HepG2 (cell line): Measurements from ENCODE around the gene FAM83C. TPM values are rescaled to one million over a fixed set of nuclear protein-coding genes. Genes with fewer than 3 reads are reported as not detected.

Experiments used
- ATF3 ChIP-seq: sonication (generic); formaldehyde crosslinking; IDR thresholded peaks from 2 replicates; pipeline ENCODE4 v1.4.0; 2020; ENCODE audit warnings: missing genetic modification reagents
- DBP ChIP-seq: sonication (generic); formaldehyde crosslinking; IDR thresholded peaks from 2 replicates; pipeline ENCODE4 v1.4.0; 2020; ENCODE audit warnings: missing genetic modification reagents; ENCODE audit errors: not compliant biosample characterization
- DRAP1 ChIP-seq: IDR thresholded peaks from 2 replicates; pipeline ENCODE4 v1.6.1; 2016; ENCODE audit warnings: missing genetic modification reagents, missing compliant biosample characterization
- GABPA ChIP-seq, 2 experiments: IDR thresholded peaks; 2 replicates each; pipeline ENCODE4 v1.6.1; 2011 to 2016; ENCODE audit warnings: low read depth in 2 of 2, low read length in 1 of 2, missing biosample characterization in 1 of 2, missing genetic modification characterization in 1 of 2
- GZF1 ChIP-seq: sonication (generic); formaldehyde crosslinking; IDR thresholded peaks from 2 replicates; pipeline ENCODE4 v1.5.1; 2020; ENCODE audit warnings: mild to moderate bottlenecking, missing genetic modification reagents
- HMGXB4 ChIP-seq, 2 experiments: sonication (generic) in 1 of 2; formaldehyde crosslinking in 1 of 2; IDR thresholded peaks; 2 replicates each; pipeline versions ENCODE4 v1.4.0 to v1.6.1; 2018 to 2020; ENCODE audit warnings: missing genetic modification reagents in 2 of 2, borderline replicate concordance in 1 of 2, low read depth in 1 of 2, mild to moderate bottlenecking in 1 of 2, missing biosample characterization in 1 of 2
- HNF4G ChIP-seq, 2 experiments: sonication (generic) in 1 of 2; formaldehyde crosslinking in 1 of 2; IDR thresholded peaks; 2 replicates each; pipeline versions ENCODE4 v1.4.0 to v1.6.1; 2011 to 2020; ENCODE audit warnings: borderline replicate concordance in 2 of 2, low read depth in 2 of 2, mild to moderate bottlenecking in 2 of 2, low read length in 1 of 2, missing genetic modification reagents in 1 of 2, moderate library complexity in 1 of 2
- MBNL3 ChIP-seq: fragments of 250-450 bp; sonication (Bioruptor Pico); conservative IDR thresholded peaks from 2 replicates; pipeline ENCODE4 v1.8.0; 2022; ENCODE audit warnings: mild to moderate bottlenecking, inconsistent platforms
- NR2F6 ChIP-seq, 2 experiments: IDR thresholded peaks; 2 replicates each; pipeline ENCODE4 v1.6.1; 2016; ENCODE audit warnings: antibody characterized with exemption in 1 of 2, mild to moderate bottlenecking in 1 of 2
- PAWR ChIP-seq: sonication (generic); formaldehyde crosslinking; IDR thresholded peaks from 2 replicates; pipeline ENCODE4 v1.4.0; 2020; ENCODE audit warnings: missing genetic modification reagents, mild to moderate bottlenecking, borderline replicate concordance
- PCBP1 ChIP-seq: fragments of 200-400 bp; formaldehyde crosslinking; IDR thresholded peaks from 2 replicates; pipeline ENCODE4 v1.6.1; 2017; ENCODE audit warnings: mild to moderate bottlenecking, low read depth, low read length, borderline replicate concordance
- PLRG1 ChIP-seq: fragments of 450-650 bp; conservative IDR thresholded peaks from 2 replicates; pipeline ENCODE4 v1.6.1; 2016
- PTBP1 ChIP-seq: fragments of 200-400 bp; formaldehyde crosslinking; IDR thresholded peaks from 2 replicates; pipeline ENCODE4 v1.6.1; 2018; ENCODE audit warnings: low read length, low read depth; ENCODE audit not compliant: poor library complexity, severe bottlenecking
- SOX13 ChIP-seq, 3 experiments: fragments of 450-650 bp in 1 of 3; sonication (generic) in 1 of 3; formaldehyde crosslinking in 1 of 3; IDR thresholded peaks in 2 of 3; conservative IDR thresholded peaks in 1 of 3; 2 replicates each; pipeline versions ENCODE4 v1.5.0 to v1.6.1; 2016 to 2020; ENCODE audit warnings: antibody characterized with exemption in 1 of 3, mild to moderate bottlenecking in 1 of 3, missing compliant biosample characterization in 1 of 3, missing genetic modification reagents in 1 of 3, moderate library complexity in 1 of 3
- TEF ChIP-seq: sonication (generic); formaldehyde crosslinking; IDR thresholded peaks from 2 replicates; pipeline ENCODE4 v1.5.0; 2020; ENCODE audit warnings: missing genetic modification reagents
- TMF1 ChIP-seq: sonication (generic); formaldehyde crosslinking; IDR thresholded peaks from 2 replicates; pipeline ENCODE4 v1.8.1; 2022; ENCODE audit warnings: low read depth, missing genetic modification reagents
- U2AF1 ChIP-seq: fragments of 200-400 bp; formaldehyde crosslinking; optimal IDR thresholded peaks from 2 replicates; pipeline ENCODE3; 2017; ENCODE audit warnings: mild to moderate bottlenecking, low read depth, low read length
- ZMAT5 ChIP-seq: sonication (generic); formaldehyde crosslinking; IDR thresholded peaks from 2 replicates; pipeline ENCODE4 v1.5.0; 2020; ENCODE audit warnings: mild to moderate bottlenecking, low read depth, missing genetic modification reagents, borderline replicate concordance
- ZMYM3 ChIP-seq: sonication (generic); formaldehyde crosslinking; IDR thresholded peaks from 2 replicates; pipeline ENCODE4 v1.5.1; 2020; ENCODE audit warnings: mild to moderate bottlenecking, missing genetic modification reagents
- ZNF337 ChIP-seq: sonication (generic); formaldehyde crosslinking; IDR thresholded peaks from 2 replicates; pipeline ENCODE4 v1.5.1; 2020; ENCODE audit warnings: missing genetic modification reagents, low read depth, mild to moderate bottlenecking, borderline replicate concordance
- ZNF451 ChIP-seq: sonication (generic); formaldehyde crosslinking; IDR thresholded peaks from 2 replicates; pipeline ENCODE4 v1.5.0; 2020; ENCODE audit warnings: mild to moderate bottlenecking, missing genetic modification reagents
- ZNF496 ChIP-seq: sonication (generic); formaldehyde crosslinking; IDR thresholded peaks from 2 replicates; pipeline ENCODE4 v1.8.1; 2023; ENCODE audit warnings: mild to moderate bottlenecking, moderate library complexity, missing genetic modification reagents; ENCODE audit not compliant: insufficient replicate concordance
- ZNF703 ChIP-seq: sonication (generic); formaldehyde crosslinking; IDR thresholded peaks from 2 replicates; pipeline ENCODE4 v1.5.1; 2020; ENCODE audit warnings: missing genetic modification reagents, mild to moderate bottlenecking, moderate library complexity, borderline replicate concordance
- ZNF879 ChIP-seq: sonication (generic); formaldehyde crosslinking; IDR thresholded peaks from 2 replicates; pipeline ENCODE4 v1.8.1; 2023; ENCODE audit warnings: missing genetic modification reagents
- polyA plus RNA-seq, 8 experiments: library from polyadenylated mRNA; depleted of rRNA in 3 of 8; stranded (reverse) in 7 of 8; unstranded in 1 of 8; fragments of >200 nt; fragmentation: Illumina TruSeq in 4 of 8; extraction: Trizol in 4 of 8; gene quantifications; 2 replicates each; pipeline versions ENCODE4 v1.2.1 to v1.2.3, GENCODE V29; 2011 to 2016; ENCODE audit warnings: low read depth in 4 of 8, missing spikeins in 1 of 8, mixed read lengths in 1 of 8; ENCODE audit not compliant: insufficient read depth in 1 of 8
- total RNA-seq, 5 experiments: library from RNA; depleted of rRNA; stranded (reverse); fragments of >200 nt; fragmentation: Illumina TruSeq; extraction: Trizol; gene quantifications; 2 replicates each; pipeline ENCODE4 v1.2.3, GENCODE V29; 2016; ENCODE audit warnings: low read depth in 1 of 5

The FAM83C gene
- total and polyA plus RNA-seq, 2 of the 13 experiments (the other 11 are each of a cell fraction or from before 2014, with no cell fraction given): 0.04 TPM; not detected in 1

- TF ChIP-seq HNF4G (IDR thresholded peaks at IDR 0.05; ENCODE audit: borderline replicate concordance, low read depth, low read length): no peak
- TF ChIP-seq HNF4G (CRISPR knock-in tag; IDR thresholded peaks at IDR 0.05; ENCODE audit: borderline replicate concordance, low read depth): 0 out of 2 replicates have a peak, but pooled peaks have one; percentile 31
- TF ChIP-seq ZMYM3: peak; percentile 46; the same call in 1 of the 2 replicates
- TF ChIP-seq GABPA (IDR thresholded peaks at IDR 0.05; ENCODE audit: low read depth, low read length): no peak
- TF ChIP-seq GABPA (CRISPR knock-in tag; IDR thresholded peaks at IDR 0.05; ENCODE audit: low read depth): no peak
- no peak for TF ChIP-seq TMF1 (CRISPR knock-in tag)
- TF ChIP-seq SOX13 (IDR thresholded peaks at IDR 0.05): no peak
- TF ChIP-seq SOX13 (CRISPR knock-in tag; conservative IDR thresholded peaks at IDR 0.05 in 1 of 2, IDR thresholded peaks at IDR 0.05 in 1 of 2): no peak
- TF ChIP-seq ZNF703 (CRISPR knock-in tag): no peak
- no peak for TF ChIP-seq TEF (CRISPR knock-in tag)
- TF ChIP-seq ZMAT5 (CRISPR knock-in tag): no peak
- TF ChIP-seq U2AF1: no peak
- no peak for TF ChIP-seq PAWR (CRISPR knock-in tag)
- TF ChIP-seq PLRG1: no peak
- TF ChIP-seq PCBP1: no peak
- TF ChIP-seq ZNF337 (CRISPR knock-in tag): no peak
- TF ChIP-seq ZNF451 (CRISPR knock-in tag): no peak
- TF ChIP-seq GZF1 (CRISPR knock-in tag): no peak
- TF ChIP-seq ZNF879 (CRISPR knock-in tag): no peak
- TF ChIP-seq ZNF496: no peak
- no peak for TF ChIP-seq DRAP1 (CRISPR knock-in tag)
- TF ChIP-seq ATF3 (CRISPR knock-in tag): no peak
- TF ChIP-seq MBNL3 (CRISPR knock-in tag): no peak
- TF ChIP-seq DBP (CRISPR knock-in tag): no peak
- peak; percentile 34 for TF ChIP-seq PTBP1
- peak; percentile 65 to 90 for TF ChIP-seq HMGXB4 (CRISPR knock-in tag; IDR thresholded peaks at IDR 0.05; ENCODE audit: borderline replicate concordance in 1 of 2, low read depth in 1 of 2)
- TF ChIP-seq NR2F6 (IDR thresholded peaks at IDR 0.05): peak; percentile 15; the same call in 1 of the 2 replicates
- TF ChIP-seq NR2F6 (CRISPR knock-in tag; IDR thresholded peaks at IDR 0.05): 0 out of 2 replicates have a peak, but pooled peaks have one; percentile 18
These were observed 14.8 kb upstream of the FAM83C start (continued) for GRCh38 chr20:35306931-35307517.
